Caco-2 (cell line): ENCODE measurements around the gene PEX26. TPM values are rescaled to one million over a fixed set of nuclear protein-coding genes. Genes with fewer than 3 reads are reported as not detected.
A peak's percentile ranks its signal among the peaks of the same experiment; 100 is the strongest.

Source experiments
- BruUV-seq: library from RNA; stranded (reverse); fragments of 400-500 nt; replicated peaks from 2 replicates; lab custom pipeline; 2021; lab: Mats Ljungman, UMichigan
- CTCF ChIA-PET: fragments of 300-600 bp; sonication (Branson Sonifier 250); formaldehyde crosslinking; loops from one replicate; lab custom pipeline; 2022; ENCODE audit warnings: antibody characterized with exemption; lab: Charles Lee
- POLR2A ChIA-PET: fragments of 300-600 bp; sonication (Branson Sonifier 250); formaldehyde crosslinking; loops from one replicate; lab custom pipeline; 2022; ENCODE audit warnings: antibody characterized with exemption; lab: Charles Lee
- DNase-seq, 2 experiments: peaks; one replicate each; pipeline versions ENCODE4 v3.0.0 to v3.0.0-alpha.2; 2020 to 2022
- H3K27me3 ChIP-seq: replicated peaks from 2 replicates; pipeline ENCODE4 v1.6.0; 2011; ENCODE audit warnings: low read length; ENCODE audit not compliant: control insufficient read depth, insufficient read depth
- H3K36me3 ChIP-seq: 2 replicates; pipeline ENCODE4 v1.5.1; 2011; ENCODE audit warnings: low read length; ENCODE audit not compliant: control insufficient read depth, insufficient read depth
- H3K4me1 ChIP-seq: fragments of 250-450 bp; sonication (Bioruptor Pico); 2 replicates; pipeline ENCODE4 v1.5.1; 2020; ENCODE audit warnings: mild to moderate bottlenecking
- H3K4me3 ChIP-seq: 2 replicates; pipeline ENCODE4 v1.5.1; 2011; ENCODE audit warnings: low read depth, mild to moderate bottlenecking, control low read depth, low read length
- H3K9me3 ChIP-seq: fragments of 250-450 bp; sonication (Bioruptor Pico); 2 replicates; pipeline ENCODE4 v1.5.1; 2020; ENCODE audit warnings: mild to moderate bottlenecking, moderate library complexity
- H3K27ac Mint-ChIP-seq: one replicate; pipeline ENCODE4 v1.8.0; 2022; ENCODE audit warnings: mixed read lengths; ENCODE audit not compliant: unreplicated experiment
- H3K27me3 Mint-ChIP-seq: one replicate; pipeline ENCODE4 v1.8.0; 2022; ENCODE audit warnings: mixed read lengths; ENCODE audit not compliant: insufficient read depth, unreplicated experiment
- H3K36me3 Mint-ChIP-seq: one replicate; pipeline ENCODE4 v1.8.0; 2022; ENCODE audit warnings: mild to moderate bottlenecking, mixed read lengths; ENCODE audit not compliant: insufficient read depth, unreplicated experiment
- H3K4me1 Mint-ChIP-seq: one replicate; pipeline ENCODE4 v1.8.0; 2022; ENCODE audit warnings: low read depth, mixed read lengths; ENCODE audit not compliant: unreplicated experiment
- H3K4me3 Mint-ChIP-seq: one replicate; pipeline ENCODE4 v1.8.0; 2022; ENCODE audit warnings: mild to moderate bottlenecking, moderate library complexity, mixed read lengths; ENCODE audit not compliant: unreplicated experiment
- H3K9me3 Mint-ChIP-seq: one replicate; pipeline ENCODE4 v1.8.0; 2022; ENCODE audit warnings: mixed read lengths; ENCODE audit not compliant: unreplicated experiment
- CTCF ChIP-seq, 2 experiments: fragments of 200-600 bp in 1 of 2; IDR thresholded peaks; 1 replicate in 1 of 2; 2 replicates in 1 of 2; pipeline versions ENCODE4 v1.5.1 to v1.8.0; 2011 to 2022; ENCODE audit warnings: antibody characterized with exemption in 1 of 2, control low read depth in 1 of 2, inconsistent platforms in 1 of 2, low read depth in 1 of 2, low read length in 1 of 2, mild to moderate bottlenecking in 1 of 2, moderate library complexity in 1 of 2; ENCODE audit not compliant: insufficient read depth in 1 of 2, severe bottlenecking in 1 of 2, unreplicated experiment in 1 of 2
- intact Hi-C: fragments of 100-400 bp; cut with micrococcal nuclease; formaldehyde crosslinking; loops from one replicate; pipeline ENCODE4 v1.10.0; 2022; ENCODE audit not compliant: unreplicated experiment
- total RNA-seq: library from RNA; stranded (reverse); gene quantifications from 2 replicates; pipeline ENCODE4 v1.2.3, GENCODE V29; 2022

PEX26 gene
- total RNA-seq, 1 experiment from 2014 or later: 40.6 TPM

- Mint-ChIP-seq H3K27ac (peak overlapping the region; percentile 95), H3K9me3 (no peaks in the 10 kb centered on the region), H3K36me3 (peaks cover 50% of the 10 kb centered on the region), H3K27me3 (no peaks in the 10 kb centered on the region), H3K4me3 (peak overlapping the region; percentile 99), H3K4me1 (peaks cover 24% of the 10 kb centered on the region)
- TF ChIP-seq CTCF (IDR thresholded peaks at IDR 0.05; ENCODE audit: insufficient read depth in 1 of 2, low read depth in 1 of 2, low read length in 1 of 2, severe bottlenecking in 1 of 2, unreplicated experiment in 1 of 2): no peak
- H3K4me3 ChIP-seq: peak overlapping the region; percentile 98
- TSS peak; percentile 42 for BruUV-seq
- peaks cover 16% of the 10 kb centered on the region for H3K4me1 ChIP-seq
- POLR2A ChIA-PET: interaction anchor here (0.5 to 1.3 kb wide), 4 partner anchors 17 to 404 kb away, joined by 5 to 8 read pairs (median 6); no protein-coding TSS in a partner anchor
- peak; percentile 40 to 51 for DNase-seq
- no peaks in the 10 kb centered on the region for H3K27me3 ChIP-seq
- intact Hi-C loops: loop anchor here (5.0 kb wide), 4 partner anchors 56 to 521 kb away; partner anchors contain the start of gene MICAL3
- peaks cover 4% of the 10 kb centered on the region for H3K36me3 ChIP-seq
- H3K9me3 ChIP-seq: no peaks in the 10 kb centered on the region
- CTCF ChIA-PET: interaction anchor here (0.6 to 2.8 kb wide), 6 partner anchors 17 to 336 kb away, joined by 3 to 23 read pairs (median 4); partner anchors contain the start of gene USP18
Measured at GRCh38 chr22:18078329-18079041, 695 bp downstream of the PEX26 start.

- Histone ChIP-seq H3K27me3 (no peaks in the 10 kb centered on the region), H3K9me3 (no peaks in the 10 kb centered on the region), H3K4me3 (no peak overlapping the region), H3K36me3 (peaks cover 4% of the 10 kb centered on the region), H3K4me1 (peaks cover 16% of the 10 kb centered on the region)
- Mint-ChIP-seq H3K4me1 (peaks cover 24% of the 10 kb centered on the region), H3K4me3 (peak overlapping the region; percentile 99), H3K36me3 (peaks cover 59% of the 10 kb centered on the region), H3K27ac (no peak overlapping the region), H3K27me3 (no peaks in the 10 kb centered on the region), H3K9me3 (no peaks in the 10 kb centered on the region)
- DNase-seq: no peak
- no TSS peak for BruUV-seq
- POLR2A ChIA-PET: no interaction called here
- TF ChIP-seq CTCF (IDR thresholded peaks at IDR 0.05; ENCODE audit: insufficient read depth in 1 of 2, low read depth in 1 of 2, low read length in 1 of 2, severe bottlenecking in 1 of 2, unreplicated experiment in 1 of 2): no peak
- intact Hi-C loops: loop anchor here (5.0 kb wide), 4 partner anchors 57 to 522 kb away; partner anchors contain the start of gene MICAL3
- CTCF ChIA-PET: interaction anchor here (0.9 kb wide), 1 partner anchor 23 kb away, joined by 6 read pairs; no protein-coding TSS in a partner anchor
Measured at GRCh38 chr22:18079706-18080233, 2.0 kb downstream of the PEX26 start.

- TF ChIP-seq CTCF (IDR thresholded peaks at IDR 0.05; ENCODE audit: insufficient read depth in 1 of 2, low read depth in 1 of 2, low read length in 1 of 2, severe bottlenecking in 1 of 2, unreplicated experiment in 1 of 2): no peak
- intact Hi-C loops: no loop called here
- H3K4me3 Mint-ChIP-seq: no peak overlapping the region
- no peak overlapping the region for H3K4me3 ChIP-seq
- peaks cover 76% of the 10 kb centered on the region for H3K36me3 Mint-ChIP-seq
- DNase-seq: no peak
- POLR2A ChIA-PET: no interaction called here
- H3K9me3 ChIP-seq: no peaks in the 10 kb centered on the region
- no peaks in the 10 kb centered on the region for H3K27me3 Mint-ChIP-seq
- no peaks in the 10 kb centered on the region for H3K9me3 Mint-ChIP-seq
- no peak overlapping the region for H3K27ac Mint-ChIP-seq
- H3K4me1 ChIP-seq: peaks cover 7% of the 10 kb centered on the region; the same call in 1 of the 2 replicates
- BruUV-seq: no TSS peak
- no peaks in the 10 kb centered on the region for H3K27me3 ChIP-seq
- CTCF ChIA-PET: no interaction called here
- H3K36me3 ChIP-seq: peaks cover 6% of the 10 kb centered on the region
- H3K4me1 Mint-ChIP-seq: peaks cover 17% of the 10 kb centered on the region
Measured at GRCh38 chr22:18081416-18081815, 3.6 kb downstream of the PEX26 start.
